A673 (cell line): ENCODE results near the gene TUBA1A.

Experiments
- EZH2 ChIP-seq: fragments of 200-600 bp; sonication (generic); IDR thresholded peaks from 2 replicates; pipeline ENCODE4 v1.6.1; 2017; ENCODE audit warnings: borderline replicate concordance, low read depth, mild to moderate bottlenecking, mixed read lengths, antibody characterized with exemption, low read length; ENCODE audit not compliant: poor library complexity, severe bottlenecking
- TF ChIP-seq, protein P1 (sequence below): fragments of 300-800, 200-600 bp; sonication (generic); conservative IDR thresholded peaks from 2 replicates; pipeline ENCODE4 v1.5.1; 2017; ENCODE audit warnings: low read depth, mild to moderate bottlenecking, antibody characterized with exemption, low read length, moderate library complexity, mixed read lengths

DNA sequence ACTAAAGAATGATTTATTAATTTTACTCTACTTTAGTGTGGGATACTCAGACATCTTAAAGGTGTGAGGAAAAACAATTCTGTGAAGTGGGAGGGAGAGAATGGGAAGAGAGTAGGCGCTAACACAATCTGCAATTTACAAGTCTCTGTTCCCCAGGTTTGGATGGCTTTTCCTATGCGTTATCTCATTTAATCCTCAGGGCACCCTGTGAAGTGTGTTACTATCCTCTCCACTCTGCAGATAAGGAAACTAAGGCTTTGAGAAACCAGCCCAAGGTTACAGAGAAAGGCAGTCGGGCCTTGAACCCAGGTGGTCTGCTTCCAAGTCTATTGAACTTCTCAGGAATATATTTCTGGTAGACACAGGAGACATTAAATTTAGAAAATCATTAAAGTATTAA is 39.8 kb upstream of the TUBA1A start:
- TF ChIP-seq, protein P1, sequence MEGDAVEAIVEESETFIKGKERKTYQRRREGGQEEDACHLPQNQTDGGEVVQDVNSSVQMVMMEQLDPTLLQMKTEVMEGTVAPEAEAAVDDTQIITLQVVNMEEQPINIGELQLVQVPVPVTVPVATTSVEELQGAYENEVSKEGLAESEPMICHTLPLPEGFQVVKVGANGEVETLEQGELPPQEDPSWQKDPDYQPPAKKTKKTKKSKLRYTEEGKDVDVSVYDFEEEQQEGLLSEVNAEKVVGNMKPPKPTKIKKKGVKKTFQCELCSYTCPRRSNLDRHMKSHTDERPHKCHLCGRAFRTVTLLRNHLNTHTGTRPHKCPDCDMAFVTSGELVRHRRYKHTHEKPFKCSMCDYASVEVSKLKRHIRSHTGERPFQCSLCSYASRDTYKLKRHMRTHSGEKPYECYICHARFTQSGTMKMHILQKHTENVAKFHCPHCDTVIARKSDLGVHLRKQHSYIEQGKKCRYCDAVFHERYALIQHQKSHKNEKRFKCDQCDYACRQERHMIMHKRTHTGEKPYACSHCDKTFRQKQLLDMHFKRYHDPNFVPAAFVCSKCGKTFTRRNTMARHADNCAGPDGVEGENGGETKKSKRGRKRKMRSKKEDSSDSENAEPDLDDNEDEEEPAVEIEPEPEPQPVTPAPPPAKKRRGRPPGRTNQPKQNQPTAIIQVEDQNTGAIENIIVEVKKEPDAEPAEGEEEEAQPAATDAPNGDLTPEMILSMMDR = no peak
- TF ChIP-seq EZH2 = no peak
